ENCODE data around the gene MACROD2.

MACROD2 gene

GRCh38 chr20:15905661-15906060 is 1910.3 kb downstream of the MACROD2 start:
- no peaks in the 10 kb centered on the region for H4K20me1 ChIP-seq (ENCODE audit: low read depth, low read length)
- no peak overlapping the region for H3K27ac ChIP-seq (ENCODE audit: low read depth, low read length)
- H3K27me3 ChIP-seq (ENCODE audit: low read length) = no peaks in the 10 kb centered on the region
- no peaks in the 10 kb centered on the region for H3K9me3 ChIP-seq (ENCODE audit: insufficient read depth, low read length)
- H3K79me2 ChIP-seq (ENCODE audit: insufficient read depth, low read length) = no peaks in the 10 kb centered on the region
- no peaks in the 10 kb centered on the region for H3K36me3 ChIP-seq (ENCODE audit: low read length)
- H2AFZ ChIP-seq (ENCODE audit: low read depth, low read length, severe bottlenecking) = no peak overlapping the region
- no peak overlapping the region for H3K4me2 ChIP-seq (ENCODE audit: low read depth, low read length, poor library complexity, severe bottlenecking)
- TF ChIP-seq CTCF (IDR thresholded peaks at IDR 0.05; ENCODE audit: insufficient read depth, low read length, poor library complexity, severe bottlenecking) (no peak), EZH2phosphoT487 (conservative IDR thresholded peaks at IDR 0.05; ENCODE audit: low read length) (no peak)
- no peaks in the 10 kb centered on the region for H3K9me2 ChIP-seq (replicated peaks; ENCODE audit: insufficient read depth, low read length)
- no peak overlapping the region for H3K9ac ChIP-seq (ENCODE audit: low read length)
- H3F3A ChIP-seq (ENCODE audit: insufficient read depth) = no peaks in the 10 kb centered on the region
- H3K4me3 ChIP-seq (ENCODE audit: insufficient read depth, low read length, poor library complexity, severe bottlenecking) = no peak overlapping the region

GRCh38 chr20:15909995-15910394 is 1914.7 kb downstream of the MACROD2 start:
- no peaks in the 10 kb centered on the region for H3K36me3 ChIP-seq (ENCODE audit: low read length)
- no peaks in the 10 kb centered on the region for H3K9me2 ChIP-seq (replicated peaks; ENCODE audit: insufficient read depth, low read length)
- TF ChIP-seq EZH2phosphoT487 (conservative IDR thresholded peaks at IDR 0.05; ENCODE audit: low read length) = no peak
- no peak for TF ChIP-seq CTCF (IDR thresholded peaks at IDR 0.05; ENCODE audit: insufficient read depth, low read length, poor library complexity, severe bottlenecking)

GRCh38 chr20:15911581-15911980 is 1916.3 kb downstream of the MACROD2 start:
- no peaks in the 10 kb centered on the region for H3K9me3 ChIP-seq (ENCODE audit: insufficient read depth, low read length)
- TF ChIP-seq EZH2phosphoT487 (conservative IDR thresholded peaks at IDR 0.05; ENCODE audit: low read length) (no peak), CTCF (IDR thresholded peaks at IDR 0.05; ENCODE audit: insufficient read depth, low read length, poor library complexity, severe bottlenecking) (no peak)
- no peak overlapping the region for H3K27ac ChIP-seq (ENCODE audit: low read depth, low read length)
- no peaks in the 10 kb centered on the region for H4K20me1 ChIP-seq (ENCODE audit: low read depth, low read length)
- no peak overlapping the region for H3K9ac ChIP-seq (ENCODE audit: low read length)
- H3K27me3 ChIP-seq (ENCODE audit: low read length) = no peaks in the 10 kb centered on the region
- H3K9me2 ChIP-seq (replicated peaks; ENCODE audit: insufficient read depth, low read length) = no peaks in the 10 kb centered on the region
- H3F3A ChIP-seq (ENCODE audit: insufficient read depth) = no peaks in the 10 kb centered on the region
- H3K79me2 ChIP-seq (ENCODE audit: insufficient read depth, low read length) = no peaks in the 10 kb centered on the region
- no peak overlapping the region for H2AFZ ChIP-seq (ENCODE audit: low read depth, low read length, severe bottlenecking)
- no peak overlapping the region for H3K4me2 ChIP-seq (ENCODE audit: low read depth, low read length, poor library complexity, severe bottlenecking)
- H3K36me3 ChIP-seq (ENCODE audit: low read length) = no peaks in the 10 kb centered on the region
- no peak overlapping the region for H3K4me3 ChIP-seq (ENCODE audit: insufficient read depth, low read length, poor library complexity, severe bottlenecking)

More at GRCh38 chr20:15909995-15910394, 1914.7 kb downstream of the MACROD2 start:
- Histone ChIP-seq H3K9ac (ENCODE audit: low read length) (no peak overlapping the region), H3K27ac (ENCODE audit: low read depth, low read length) (no peak overlapping the region), H3K4me2 (ENCODE audit: low read depth, low read length, poor library complexity, severe bottlenecking) (no peak overlapping the region), H3K9me3 (ENCODE audit: insufficient read depth, low read length) (no peaks in the 10 kb centered on the region), H2AFZ (ENCODE audit: low read depth, low read length, severe bottlenecking) (no peak overlapping the region), H3F3A (ENCODE audit: insufficient read depth) (no peaks in the 10 kb centered on the region), H3K27me3 (ENCODE audit: low read length) (no peaks in the 10 kb centered on the region), H3K4me3 (ENCODE audit: insufficient read depth, low read length, poor library complexity, severe bottlenecking) (no peak overlapping the region), H3K79me2 (ENCODE audit: insufficient read depth, low read length) (no peaks in the 10 kb centered on the region), H4K20me1 (ENCODE audit: low read depth, low read length) (no peaks in the 10 kb centered on the region)
